ENCODE measurements around the gene GPC3. TPM values are rescaled to one million over a fixed set of nuclear protein-coding genes. Genes with fewer than 3 reads are reported as not detected.

Gene GPC3
- total and polyA plus RNA-seq, 2 donors (not counting 3 experiments of a cell fraction or from before 2014, with no cell fraction given) = not detected

GRCh38 chrX:133570549-133570948, 414.8 kb downstream of the GPC3 start:
- no peaks in the 10 kb centered on the region for H3K79me2 ChIP-seq (ENCODE audit: control insufficient read depth, insufficient read depth, low read length)
- POLR2A ChIA-PET = no interaction called here
- intact Hi-C loops (cut with micrococcal nuclease) = no loop called here
- H3K27ac ChIP-seq (ENCODE audit: insufficient read depth, low read depth, low read length) = no peak overlapping the region
- dilution Hi-C loops (cut with MboI; ENCODE audit: extremely low pct_ligation_motif_present, low sequenced_read_pairs) = no loop called here
- H3K9ac ChIP-seq (replicated peaks; ENCODE audit: extremely low read depth, insufficient read depth, low read length) = no peak overlapping the region
- no peaks in the 10 kb centered on the region for H3K9me3 ChIP-seq (replicated peaks; ENCODE audit: control insufficient read depth, insufficient read depth, low read length)
- H3K4me2 ChIP-seq (ENCODE audit: insufficient read depth, low read length) = no peak overlapping the region
- H4K20me1 ChIP-seq (replicated peaks; ENCODE audit: control insufficient read depth, extremely low read depth, insufficient read depth, low read length) = no peaks in the 10 kb centered on the region
- TF ChIP-seq POLR2AphosphoS5 (IDR thresholded peaks at IDR 0.05; ENCODE audit: insufficient read depth, low read depth, low read length) = no peak
- TF ChIP-seq, protein P1, sequence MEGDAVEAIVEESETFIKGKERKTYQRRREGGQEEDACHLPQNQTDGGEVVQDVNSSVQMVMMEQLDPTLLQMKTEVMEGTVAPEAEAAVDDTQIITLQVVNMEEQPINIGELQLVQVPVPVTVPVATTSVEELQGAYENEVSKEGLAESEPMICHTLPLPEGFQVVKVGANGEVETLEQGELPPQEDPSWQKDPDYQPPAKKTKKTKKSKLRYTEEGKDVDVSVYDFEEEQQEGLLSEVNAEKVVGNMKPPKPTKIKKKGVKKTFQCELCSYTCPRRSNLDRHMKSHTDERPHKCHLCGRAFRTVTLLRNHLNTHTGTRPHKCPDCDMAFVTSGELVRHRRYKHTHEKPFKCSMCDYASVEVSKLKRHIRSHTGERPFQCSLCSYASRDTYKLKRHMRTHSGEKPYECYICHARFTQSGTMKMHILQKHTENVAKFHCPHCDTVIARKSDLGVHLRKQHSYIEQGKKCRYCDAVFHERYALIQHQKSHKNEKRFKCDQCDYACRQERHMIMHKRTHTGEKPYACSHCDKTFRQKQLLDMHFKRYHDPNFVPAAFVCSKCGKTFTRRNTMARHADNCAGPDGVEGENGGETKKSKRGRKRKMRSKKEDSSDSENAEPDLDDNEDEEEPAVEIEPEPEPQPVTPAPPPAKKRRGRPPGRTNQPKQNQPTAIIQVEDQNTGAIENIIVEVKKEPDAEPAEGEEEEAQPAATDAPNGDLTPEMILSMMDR (IDR thresholded peaks at IDR 0.05; ENCODE audit: extremely low read depth in 1 of 2, insufficient read depth in 1 of 2, low read depth in 1 of 2, low read length in 2 of 2) = no peak
- no peak for TF ChIP-seq FOS (IDR thresholded peaks at IDR 0.05; ENCODE audit: borderline replicate concordance, insufficient read depth, low read length)
- TF ChIP-seq JUN (IDR thresholded peaks at IDR 0.05; ENCODE audit: borderline replicate concordance, insufficient read depth, insufficient read length, low read depth) = no peak
- no peak for TF ChIP-seq GATA2 (IDR thresholded peaks at IDR 0.05; ENCODE audit: insufficient read depth, insufficient read length, low read depth, low read length)
- TF ChIP-seq MYC (IDR thresholded peaks at IDR 0.05; ENCODE audit: low read depth, low read length) = no peak
- TF ChIP-seq EZH2 (IDR thresholded peaks at IDR 0.05; ENCODE audit: borderline replicate concordance, low read depth, low read length, severe bottlenecking) = no peak
- no peak for TF ChIP-seq POLR2A (IDR thresholded peaks at IDR 0.05; ENCODE audit: low read depth, low read length)
- no peak for TF ChIP-seq MAX (IDR thresholded peaks at IDR 0.05; ENCODE audit: insufficient read depth, insufficient read length)
- no peak for FAIRE-seq
- CTCF ChIA-PET = no interaction called here
- H3K4me3 ChIP-seq (replicated peaks in 1 of 3; ENCODE audit: insufficient read depth in 1 of 3, low read depth in 1 of 3, low read length in 3 of 3) = no peak overlapping the region
- H3K9me1 ChIP-seq (replicated peaks; ENCODE audit: control insufficient read depth, extremely low read depth, insufficient read depth, low read length) = no peaks in the 10 kb centered on the region
- no peaks in the 10 kb centered on the region for H3K27me3 ChIP-seq (ENCODE audit: control insufficient read depth in 2 of 2, insufficient read depth in 2 of 2, low read length in 2 of 2)
- H3K4me1 ChIP-seq (ENCODE audit: control insufficient read depth, extremely low read depth, insufficient read depth, low read length) = no peaks in the 10 kb centered on the region
- no peaks in the 10 kb centered on the region for H3K36me3 ChIP-seq (ENCODE audit: control insufficient read depth in 2 of 2, extremely low read depth in 1 of 2, insufficient read depth in 2 of 2, low read length in 2 of 2)
- DNase-seq (ENCODE audit: low read depth, low spot score) = no peak
- H2AFZ ChIP-seq (ENCODE audit: low read depth, low read length) = no peak overlapping the region
- BruUV-seq (replicated peaks) = no TSS peak
